Measurements from ENCODE around the gene IP6K1. TPM values are rescaled to one million over a fixed set of nuclear protein-coding genes. Genes with fewer than 3 reads are reported as not detected.
"Not testable (repeated sequence)": the region's sequence is repeated elsewhere in the genome, so short reads cannot be mapped to it uniquely, and the experiment has no call there.

Gene IP6K1
- total RNA-seq, 1 experiment from 2014 or later = 26.4 TPM

DNA sequence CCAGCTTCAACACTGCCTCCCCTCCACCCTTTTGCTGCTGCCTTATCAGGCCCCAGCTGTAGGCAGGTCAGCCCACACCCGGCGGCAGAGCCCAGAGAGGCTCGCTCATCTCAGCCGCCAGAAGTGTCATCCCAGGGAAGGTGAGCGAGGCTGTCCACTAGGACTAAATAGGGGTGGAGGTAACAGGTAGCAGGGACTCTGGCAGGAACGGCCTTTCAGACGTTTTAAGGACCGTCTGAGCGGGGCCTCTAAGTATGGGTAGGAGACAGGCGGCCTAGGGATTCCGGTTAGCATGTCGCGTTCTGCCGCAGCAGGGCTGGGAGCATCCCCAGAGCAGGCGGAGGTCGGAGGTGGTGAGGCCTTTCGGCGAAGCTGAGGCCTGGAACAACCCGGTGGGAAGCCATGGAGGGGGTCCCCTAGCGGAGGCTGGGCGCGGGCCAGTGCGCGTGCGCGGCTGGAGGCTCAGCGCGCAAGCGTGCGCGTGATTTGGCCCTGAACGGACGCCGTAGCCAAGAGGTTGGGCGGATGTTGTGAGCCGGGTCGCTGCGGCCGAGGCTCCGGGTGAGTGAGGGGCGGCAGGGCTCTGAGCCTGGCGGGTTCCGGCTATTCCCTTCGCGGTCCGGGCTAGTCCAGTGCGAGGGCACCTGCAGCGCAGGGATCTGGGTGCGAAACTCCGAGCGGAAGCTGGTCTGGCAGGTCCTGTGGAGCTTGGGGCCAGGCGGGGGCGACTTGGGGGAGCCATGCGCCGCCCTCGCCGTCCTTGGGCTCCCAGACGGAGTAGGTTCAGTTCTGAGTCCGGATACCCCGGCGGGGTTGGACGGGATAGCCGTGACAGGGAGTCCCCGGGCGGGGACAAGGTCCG, 97.1 kb downstream of the IP6K1 start, which contains the start of the genes MST1 and RNF123:
Gene MST1 (minus strand): TSS at position 429 of the 862 bp plus-strand sequence. CDS start 783 bp downstream, outside the sequence.
Gene RNF123 (plus strand): TSS at position 512 of the 862 bp plus-strand sequence. CDS start 1,609 bp downstream, outside the sequence.
- peak; percentile 88 for DNase-seq (ENCODE audit: low read depth)

DNA sequence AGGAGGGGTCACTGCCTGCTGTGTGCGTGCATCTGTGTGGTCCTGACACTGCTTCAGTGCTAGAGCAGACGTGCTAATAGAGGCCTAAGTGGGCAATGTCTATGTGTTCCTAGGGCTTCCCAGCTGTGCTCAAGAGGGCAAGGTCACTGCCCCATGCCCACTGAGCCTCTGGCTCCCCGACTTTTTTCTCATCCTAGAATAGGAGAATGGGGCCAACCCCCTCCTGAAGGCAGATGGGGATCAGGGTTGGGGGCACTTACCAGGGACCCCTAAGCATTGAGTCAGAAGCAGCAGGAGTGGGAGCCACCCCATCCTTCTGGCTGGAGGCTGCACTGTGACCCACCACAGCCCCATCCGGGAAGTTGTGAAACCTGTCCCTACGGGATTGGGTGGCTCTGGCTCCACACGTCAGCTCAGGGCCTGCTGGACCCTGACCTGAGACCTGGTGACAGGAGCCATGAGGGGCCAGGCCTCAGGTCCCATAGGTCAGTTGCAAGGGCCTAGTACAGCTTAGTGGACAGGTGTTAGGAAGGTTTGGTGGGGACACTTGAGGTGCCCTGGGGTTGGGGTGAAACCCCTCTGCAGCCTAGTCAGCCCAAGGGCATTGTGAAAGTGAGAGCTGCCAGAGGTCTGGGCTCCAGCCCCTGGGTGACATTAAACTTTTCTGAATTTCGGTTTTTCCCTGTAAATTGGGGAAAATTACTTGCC, 97.8 kb downstream of the IP6K1 start:
- not testable (repeated sequence) for DNase-seq (ENCODE audit: low read depth)

- not testable (repeated sequence) for DNase-seq (ENCODE audit: low read depth)
Observed at GRCh38 chr3:49687424-49687795, 98.9 kb downstream of the IP6K1 start.

GRCh38 chr3:49686769-49687423, 99.4 kb downstream of the IP6K1 start:
- peak; percentile 54 for DNase-seq (ENCODE audit: low read depth)

- not testable (repeated sequence) for DNase-seq (ENCODE audit: low read depth)
Observed at GRCh38 chr3:49686346-49686745, 100.0 kb downstream of the IP6K1 start.

GRCh38 chr3:49685846-49686245, 100.5 kb downstream of the IP6K1 start:
- DNase-seq (ENCODE audit: low read depth) = not testable (repeated sequence)

GRCh38 chr3:49685103-49685502, 101.2 kb downstream of the IP6K1 start:
- not testable (repeated sequence) for DNase-seq (ENCODE audit: low read depth)

GRCh38 chr3:49684453-49684852, 101.9 kb downstream of the IP6K1 start:
- not testable (repeated sequence) for DNase-seq (ENCODE audit: low read depth)

- no peak for DNase-seq (ENCODE audit: low read depth)
Observed at GRCh38 chr3:49683162-49683561, 103.2 kb downstream of the IP6K1 start.

GRCh38 chr3:49681543-49681942, 104.8 kb downstream of the IP6K1 start:
- DNase-seq (ENCODE audit: low read depth) = no peak

DNA sequence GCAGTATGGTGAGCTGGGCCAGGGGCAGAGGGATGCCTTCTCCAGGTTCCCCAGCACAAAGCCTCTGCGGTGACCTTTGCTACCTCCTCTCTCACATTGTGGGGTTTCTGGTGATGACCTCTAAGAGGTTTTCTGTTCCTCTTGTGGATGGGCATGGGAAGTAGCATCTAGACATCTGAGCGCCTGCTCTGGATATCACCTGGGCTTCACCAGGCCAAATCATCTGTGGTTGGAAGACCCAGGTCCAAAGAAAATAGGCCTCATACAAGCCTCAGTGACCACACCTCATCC, 105.2 kb downstream of the IP6K1 start:
- DNase-seq (ENCODE audit: low read depth) = no peak

- no peak for DNase-seq (ENCODE audit: low read depth)
Observed at GRCh38 chr3:49680493-49681231, 105.7 kb downstream of the IP6K1 start.

DNA sequence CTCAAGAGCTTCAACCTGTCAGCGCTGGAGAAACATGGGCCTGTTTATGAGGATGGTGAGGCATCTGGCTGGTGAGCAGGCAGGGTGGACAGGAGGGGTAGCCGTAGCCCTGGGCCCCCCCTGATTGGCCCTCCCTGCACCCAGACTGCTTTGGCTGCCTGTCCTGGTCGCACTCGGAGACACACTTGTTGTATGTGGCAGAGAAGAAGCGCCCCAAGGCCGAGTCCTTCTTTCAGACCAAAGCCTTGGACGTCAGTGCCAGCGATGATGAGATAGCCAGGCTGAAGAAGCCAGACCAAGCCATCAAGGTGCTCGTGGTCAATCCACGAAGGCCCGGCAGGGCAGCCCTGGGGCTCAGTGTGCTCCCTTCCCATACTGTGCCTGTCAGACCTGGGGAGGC, 110.4 kb downstream of the IP6K1 start:
- no peak for DNase-seq (ENCODE audit: low read depth)

GRCh38 chr3:49674497-49674983, 111.8 kb downstream of the IP6K1 start:
- DNase-seq (ENCODE audit: low read depth) = no peak

Other genes with a start within 250 kb of the IP6K1 start
- gene BSN, start 232.1 kb downstream of the IP6K1 start, total RNA-seq (2014; rRNA removed; shearing (Covaris generic)) = under 0.01 and 0.10 TPM in 2 replicates
- gene APEH, start 112.2 kb downstream of the IP6K1 start, total RNA-seq (2014; rRNA removed; shearing (Covaris generic)) = 103 and 108 TPM in 2 replicates
- 0.88 and 3.4 TPM in 2 replicates for gene MST1, start 97.1 kb downstream of the IP6K1 start, total RNA-seq (2014; rRNA removed; shearing (Covaris generic))
- gene RNF123, start 97.0 kb downstream of the IP6K1 start, total RNA-seq (2014; rRNA removed; shearing (Covaris generic)) = 11.0 and 17.4 TPM in 2 replicates
- 1.1 and 4.3 TPM in 2 replicates for gene AMIGO3, start 66.9 kb downstream of the IP6K1 start, total RNA-seq (2014; rRNA removed; shearing (Covaris generic))
- gene GMPPB, start 62.6 kb downstream of the IP6K1 start, total RNA-seq (2014; rRNA removed; shearing (Covaris generic)) = 28.5 and 49.1 TPM in 2 replicates
- not detected in 2 replicates for gene CDHR4, start 13.3 kb upstream of the IP6K1 start, total RNA-seq (2014; rRNA removed; shearing (Covaris generic))
- gene INKA1, start 16.7 kb upstream of the IP6K1 start, total RNA-seq (2014; rRNA removed; shearing (Covaris generic)) = 4.1 and 6.6 TPM in 2 replicates
- gene UBA7, start 27.4 kb upstream of the IP6K1 start, total RNA-seq (2014; rRNA removed; shearing (Covaris generic)) = 22.3 and 27.2 TPM in 2 replicates
- gene TRAIP, start 70.0 kb upstream of the IP6K1 start, total RNA-seq (2014; rRNA removed; shearing (Covaris generic)) = 13.5 and 15.0 TPM in 2 replicates
- gene CAMKV, start 83.4 kb upstream of the IP6K1 start, total RNA-seq (2014; rRNA removed; shearing (Covaris generic)) = not detected in 2 replicates
- 0.29 and 0.36 TPM in 2 replicates for gene MST1R, start 117.3 kb upstream of the IP6K1 start, total RNA-seq (2014; rRNA removed; shearing (Covaris generic))
- 12.6 and 16.3 TPM in 2 replicates for gene MON1A, start 143.3 kb upstream of the IP6K1 start, total RNA-seq (2014; rRNA removed; shearing (Covaris generic))
- 38.0 and 38.9 TPM in 2 replicates for gene RBM6, start 153.6 kb upstream of the IP6K1 start, total RNA-seq (2014; rRNA removed; shearing (Covaris generic))

Data from RPMI7951 (cell line).